ENCODE results near the gene ELMOD1.

ELMOD1 gene

GRCh38 chr11:107561688-107562087 is 29.3 kb upstream of the ELMOD1 start:
- H3K36me3 ChIP-seq (ENCODE audit: control insufficient read depth in 2 of 2, insufficient read depth in 1 of 2, low read length in 2 of 2): peaks cover 0 to 4% of the 10 kb centered on the region in 2 experiments; a peak in 1 of 3 replicates
- ChIA-PET CTCF (interaction anchor here (0.9 to 6.2 kb wide), 4 partner anchors 13 to 337 kb away, joined by 3 to 98 read pairs (median 47); no protein-coding TSS in a partner anchor), POLR2A (no interaction called here)
- TF ChIP-seq BCL11B (tag by site-specific recombination; IDR thresholded peaks at IDR 0.05; ENCODE audit: low read depth) (no peak), ZNF585B (tag by site-specific recombination; IDR thresholded peaks at IDR 0.05) (no peak), ZNF664 (tag by site-specific recombination; IDR thresholded peaks at IDR 0.05) (peak; percentile 79), KLF8 (tag by site-specific recombination; IDR thresholded peaks at IDR 0.05) (no peak)
- TF ChIP-seq, protein P1, sequence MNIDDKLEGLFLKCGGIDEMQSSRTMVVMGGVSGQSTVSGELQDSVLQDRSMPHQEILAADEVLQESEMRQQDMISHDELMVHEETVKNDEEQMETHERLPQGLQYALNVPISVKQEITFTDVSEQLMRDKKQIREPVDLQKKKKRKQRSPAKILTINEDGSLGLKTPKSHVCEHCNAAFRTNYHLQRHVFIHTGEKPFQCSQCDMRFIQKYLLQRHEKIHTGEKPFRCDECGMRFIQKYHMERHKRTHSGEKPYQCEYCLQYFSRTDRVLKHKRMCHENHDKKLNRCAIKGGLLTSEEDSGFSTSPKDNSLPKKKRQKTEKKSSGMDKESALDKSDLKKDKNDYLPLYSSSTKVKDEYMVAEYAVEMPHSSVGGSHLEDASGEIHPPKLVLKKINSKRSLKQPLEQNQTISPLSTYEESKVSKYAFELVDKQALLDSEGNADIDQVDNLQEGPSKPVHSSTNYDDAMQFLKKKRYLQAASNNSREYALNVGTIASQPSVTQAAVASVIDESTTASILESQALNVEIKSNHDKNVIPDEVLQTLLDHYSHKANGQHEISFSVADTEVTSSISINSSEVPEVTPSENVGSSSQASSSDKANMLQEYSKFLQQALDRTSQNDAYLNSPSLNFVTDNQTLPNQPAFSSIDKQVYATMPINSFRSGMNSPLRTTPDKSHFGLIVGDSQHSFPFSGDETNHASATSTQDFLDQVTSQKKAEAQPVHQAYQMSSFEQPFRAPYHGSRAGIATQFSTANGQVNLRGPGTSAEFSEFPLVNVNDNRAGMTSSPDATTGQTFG (tag by site-specific recombination; IDR thresholded peaks at IDR 0.05; ENCODE audit: borderline replicate concordance): no peak
- H3K4me3 ChIP-seq (ENCODE audit: low read depth, low read length): no peak overlapping the region
- H3K4me1 ChIP-seq (ENCODE audit: control insufficient read depth, insufficient read depth, low read length): no peaks in the 10 kb centered on the region
- no peak overlapping the region for H3K27ac ChIP-seq (ENCODE audit: extremely low read depth, low read depth, low read length)
- H3K9me3 ChIP-seq (ENCODE audit: control insufficient read depth, insufficient read depth, low read depth, low read length): no peaks in the 10 kb centered on the region

DNA sequence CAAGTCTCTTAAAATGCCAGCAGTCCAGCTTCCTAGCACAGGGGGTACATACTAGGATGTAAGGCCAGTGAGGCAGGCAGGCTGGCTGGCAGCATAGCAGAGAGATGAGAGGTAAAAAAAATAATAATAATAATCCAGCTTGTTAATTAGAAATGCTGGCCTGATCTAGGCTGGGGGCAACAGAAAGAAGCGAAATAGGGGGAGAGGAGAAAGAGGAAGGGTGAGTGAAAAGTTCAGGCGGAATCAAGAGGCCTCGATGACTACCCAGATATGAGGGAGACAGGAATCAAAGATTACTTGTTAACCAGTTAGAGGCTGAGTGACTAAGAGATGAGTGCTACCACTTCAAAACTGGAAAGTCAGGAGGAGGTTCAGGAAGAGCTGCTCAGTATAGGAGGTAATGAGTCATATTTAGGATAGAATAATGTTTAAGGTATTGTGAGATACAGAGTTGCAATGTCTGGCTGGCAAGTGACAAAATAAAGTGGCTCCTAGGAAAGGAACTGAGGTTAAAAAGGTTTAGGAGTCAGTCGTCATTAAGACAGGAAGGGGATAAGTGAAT is 28.2 kb upstream of the ELMOD1 start:
- POLR2A ChIA-PET: no interaction called here
- CTCF ChIA-PET: interaction anchor here (0.6 to 6.2 kb wide), 20 partner anchors 12 to 1330 kb away, joined by 3 to 98 read pairs (median 4); no protein-coding TSS in a partner anchor
- H3K4me3 ChIP-seq (ENCODE audit: low read depth, low read length): no peak overlapping the region
- H3K27ac ChIP-seq (ENCODE audit: extremely low read depth, low read depth, low read length): no peak overlapping the region
- H3K9me3 ChIP-seq (ENCODE audit: control insufficient read depth, insufficient read depth, low read depth, low read length): no peaks in the 10 kb centered on the region
- H3K4me1 ChIP-seq (ENCODE audit: control insufficient read depth, insufficient read depth, low read length): no peaks in the 10 kb centered on the region
- peaks cover 0 to 3% of the 10 kb centered on the region in 2 experiments; a peak in 1 of 3 replicates for H3K36me3 ChIP-seq (ENCODE audit: control insufficient read depth in 2 of 2, insufficient read depth in 1 of 2, low read length in 2 of 2)
- TF ChIP-seq ZNF548 (tag by site-specific recombination; IDR thresholded peaks at IDR 0.05) (no peak), ZNF792 (tag by site-specific recombination; IDR thresholded peaks at IDR 0.05) (no peak), ZNF777 (tag by site-specific recombination; IDR thresholded peaks at IDR 0.05; ENCODE audit: borderline replicate concordance) (no peak), ZNF670 (tag by site-specific recombination; IDR thresholded peaks at IDR 0.05; ENCODE audit: low read depth) (no peak), RBAK (tag by site-specific recombination; IDR thresholded peaks at IDR 0.05) (no peak), ZFP37 (tag by site-specific recombination; IDR thresholded peaks at IDR 0.05) (peak; percentile 91), CTCF (tag by site-specific recombination; IDR thresholded peaks at IDR 0.05) (no peak), KLF17 (tag by site-specific recombination; IDR thresholded peaks at IDR 0.05) (no peak), SP2 (tag by site-specific recombination; IDR thresholded peaks at IDR 0.05) (no peak), SETDB1 (IDR thresholded peaks at IDR 0.05; ENCODE audit: insufficient read length, low read length) (no peak), ZNF174 (tag by site-specific recombination; IDR thresholded peaks at IDR 0.05) (no peak), ZNF664 (tag by site-specific recombination; IDR thresholded peaks at IDR 0.05) (no peak), ZNF24 (tag by site-specific recombination; IDR thresholded peaks at IDR 0.05) (no peak), ZNF354C (tag by site-specific recombination; IDR thresholded peaks at IDR 0.05; ENCODE audit: borderline replicate concordance, low read depth) (no peak), ZNF169 (tag by site-specific recombination; IDR thresholded peaks at IDR 0.05) (no peak), ZNF561 (tag by site-specific recombination; IDR thresholded peaks at IDR 0.05; ENCODE audit: borderline replicate concordance) (no peak), ZFP41 (tag by site-specific recombination; IDR thresholded peaks at IDR 0.05; ENCODE audit: borderline replicate concordance) (no peak)
- TF ChIP-seq, protein P2, sequence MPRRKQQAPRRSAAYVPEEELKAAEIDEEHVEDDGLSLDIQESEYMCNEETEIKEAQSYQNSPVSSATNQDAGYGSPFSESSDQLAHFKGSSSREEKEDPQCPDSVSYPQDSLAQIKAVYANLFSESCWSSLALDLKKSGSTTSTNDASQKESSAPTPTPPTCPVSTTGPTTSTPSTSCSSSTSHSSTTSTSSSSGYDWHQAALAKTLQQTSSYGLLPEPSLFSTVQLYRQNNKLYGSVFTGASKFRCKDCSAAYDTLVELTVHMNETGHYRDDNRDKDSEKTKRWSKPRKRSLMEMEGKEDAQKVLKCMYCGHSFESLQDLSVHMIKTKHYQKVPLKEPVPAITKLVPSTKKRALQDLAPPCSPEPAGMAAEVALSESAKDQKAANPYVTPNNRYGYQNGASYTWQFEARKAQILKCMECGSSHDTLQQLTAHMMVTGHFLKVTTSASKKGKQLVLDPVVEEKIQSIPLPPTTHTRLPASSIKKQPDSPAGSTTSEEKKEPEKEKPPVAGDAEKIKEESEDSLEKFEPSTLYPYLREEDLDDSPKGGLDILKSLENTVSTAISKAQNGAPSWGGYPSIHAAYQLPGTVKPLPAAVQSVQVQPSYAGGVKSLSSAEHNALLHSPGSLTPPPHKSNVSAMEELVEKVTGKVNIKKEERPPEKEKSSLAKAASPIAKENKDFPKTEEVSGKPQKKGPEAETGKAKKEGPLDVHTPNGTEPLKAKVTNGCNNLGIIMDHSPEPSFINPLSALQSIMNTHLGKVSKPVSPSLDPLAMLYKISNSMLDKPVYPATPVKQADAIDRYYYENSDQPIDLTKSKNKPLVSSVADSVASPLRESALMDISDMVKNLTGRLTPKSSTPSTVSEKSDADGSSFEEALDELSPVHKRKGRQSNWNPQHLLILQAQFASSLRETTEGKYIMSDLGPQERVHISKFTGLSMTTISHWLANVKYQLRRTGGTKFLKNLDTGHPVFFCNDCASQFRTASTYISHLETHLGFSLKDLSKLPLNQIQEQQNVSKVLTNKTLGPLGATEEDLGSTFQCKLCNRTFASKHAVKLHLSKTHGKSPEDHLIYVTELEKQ (tag by site-specific recombination; IDR thresholded peaks at IDR 0.05; ENCODE audit: borderline replicate concordance): no peak
- TF ChIP-seq, protein P3, sequence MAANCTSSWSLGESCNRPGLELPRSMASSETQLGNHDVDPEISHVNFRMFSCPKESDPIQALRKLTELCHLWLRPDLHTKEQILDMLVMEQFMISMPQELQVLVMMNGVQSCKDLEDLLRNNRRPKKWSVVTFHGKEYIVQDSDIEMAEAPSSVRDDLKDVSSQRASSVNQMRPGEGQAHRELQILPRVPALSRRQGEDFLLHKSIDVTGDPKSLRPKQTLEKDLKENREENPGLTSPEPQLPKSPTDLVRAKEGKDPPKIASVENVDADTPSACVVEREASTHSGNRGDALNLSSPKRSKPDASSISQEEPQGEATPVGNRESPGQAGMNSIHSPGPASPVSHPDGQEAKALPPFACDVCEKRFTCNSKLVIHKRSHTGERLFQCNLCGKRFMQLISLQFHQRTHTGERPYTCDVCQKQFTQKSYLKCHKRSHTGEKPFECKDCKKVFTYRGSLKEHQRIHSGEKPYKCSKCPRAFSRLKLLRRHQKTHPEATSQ (tag by site-specific recombination; IDR thresholded peaks at IDR 0.05): no peak
